DND-41 (cell line): ENCODE measurements around the gene KCNH8.

ENCODE experiments used
- ATAC-seq: fragments of 200-7000 bp; cut with Tn5 transposase; 3 replicates; pipeline ENCODE4 v1.9.1; 2021; ENCODE audit warnings: low read depth; ENCODE audit not compliant: insufficient read depth
- DNase-seq: peaks from one replicate; pipeline ENCODE4 v3.0.0-alpha.2; 2020
- H2AFZ ChIP-seq: 2 replicates; pipeline ENCODE4 v1.6.0; 2012; ENCODE audit warnings: low read depth, low read length
- H3K27ac ChIP-seq: 2 replicates; pipeline ENCODE4 v1.5.1; 2012; ENCODE audit warnings: low read length, inconsistent platforms
- H3K27me3 ChIP-seq: fragments of 200-600 bp; sonication (generic); 2 replicates; pipeline ENCODE4 v1.6.0; 2012; ENCODE audit warnings: low read length, mild to moderate bottlenecking, inconsistent platforms; ENCODE audit not compliant: insufficient read depth, poor library complexity
- H3K36me3 ChIP-seq: 2 replicates; pipeline ENCODE4 v1.5.1; 2012; ENCODE audit warnings: low read length, inconsistent platforms; ENCODE audit not compliant: insufficient read depth
- H3K4me1 ChIP-seq: 2 replicates; pipeline ENCODE4 v1.5.1; 2012; ENCODE audit warnings: mild to moderate bottlenecking, low read length; ENCODE audit not compliant: insufficient read depth
- H3K4me2 ChIP-seq: 2 replicates; pipeline ENCODE4 v1.6.0; 2012; ENCODE audit warnings: mild to moderate bottlenecking, moderate library complexity, low read length, inconsistent platforms; ENCODE audit not compliant: insufficient read depth
- H3K4me3 ChIP-seq, 2 experiments: fragments of 200-600 bp in 1 of 2; shearing (Covaris generic) in 1 of 2; 2 replicates each; pipeline ENCODE4 v1.5.1; 2012 to 2016; ENCODE audit warnings: inconsistent platforms in 2 of 2, low read length in 2 of 2, mild to moderate bottlenecking in 2 of 2, low read depth in 1 of 2, moderate library complexity in 1 of 2
- H3K79me2 ChIP-seq: 2 replicates; pipeline ENCODE4 v1.6.0; 2012; ENCODE audit warnings: low read length, inconsistent platforms; ENCODE audit not compliant: insufficient read depth
- H3K9ac ChIP-seq: 2 replicates; pipeline ENCODE4 v1.6.0; 2012; ENCODE audit warnings: low read depth, mild to moderate bottlenecking, inconsistent platforms, low read length, moderate library complexity
- H3K9me3 ChIP-seq: 2 replicates; pipeline ENCODE4 v1.5.1; 2012; ENCODE audit warnings: low read length, moderate library complexity, mild to moderate bottlenecking, inconsistent platforms; ENCODE audit not compliant: insufficient read depth, severe bottlenecking
- H4K20me1 ChIP-seq: 2 replicates; pipeline ENCODE4 v1.6.0; 2012; ENCODE audit warnings: low read length; ENCODE audit not compliant: insufficient read depth
- CTCF ChIP-seq: IDR thresholded peaks from 2 replicates; pipeline ENCODE4 v1.5.1; 2012; ENCODE audit warnings: borderline replicate concordance, low read length, moderate library complexity, mild to moderate bottlenecking; ENCODE audit not compliant: poor library complexity, severe bottlenecking; ENCODE audit errors: extremely low read depth
- EZH2 ChIP-seq: IDR thresholded peaks from 3 replicates; pipeline ENCODE4 v1.6.1; 2012; ENCODE audit warnings: borderline replicate concordance, low read depth, mild to moderate bottlenecking, moderate library complexity, low read length, inconsistent platforms; ENCODE audit not compliant: severe bottlenecking

The KCNH8 gene

DNA sequence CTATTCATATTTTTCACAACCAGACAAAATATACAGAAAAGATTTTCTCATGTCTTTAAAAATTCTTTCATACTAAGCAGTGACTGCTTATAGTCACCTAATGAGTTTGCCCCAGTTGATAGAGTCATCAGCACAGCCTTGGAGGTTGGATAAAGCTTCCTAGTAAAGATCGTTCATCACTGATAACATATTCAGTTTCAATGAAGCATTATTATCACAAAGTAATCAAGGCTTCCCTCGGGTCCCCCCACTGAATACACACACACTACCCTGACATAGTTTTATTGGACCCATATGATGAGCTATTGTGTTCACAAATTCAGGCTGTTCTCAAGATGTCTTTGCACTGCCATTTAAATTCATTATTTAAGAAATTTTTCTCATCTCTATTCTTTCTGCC is 297.8 kb downstream of the KCNH8 start:
- no peak overlapping the region for H3K27ac ChIP-seq
- H3K9me3 ChIP-seq, result no peaks in the 10 kb centered on the region
- H3K4me1 ChIP-seq, result no peaks in the 10 kb centered on the region
- H4K20me1 ChIP-seq, result no peaks in the 10 kb centered on the region
- no peak overlapping the region for H3K4me3 ChIP-seq
- no peak overlapping the region for H3K9ac ChIP-seq
- H3K4me2 ChIP-seq, result no peak overlapping the region
- H3K27me3 ChIP-seq, result no peaks in the 10 kb centered on the region
- no peaks in the 10 kb centered on the region for H3K79me2 ChIP-seq
- ATAC-seq (no peak), DNase-seq (no peak)
- H2AFZ ChIP-seq, result no peak overlapping the region
- no peaks in the 10 kb centered on the region for H3K36me3 ChIP-seq
- no peak for TF ChIP-seq EZH2
- no peak for TF ChIP-seq CTCF

- no peaks in the 10 kb centered on the region for H3K9me3 ChIP-seq
- no peak overlapping the region for H3K27ac ChIP-seq
- no peak overlapping the region for H2AFZ ChIP-seq
- H4K20me1 ChIP-seq, result no peaks in the 10 kb centered on the region
- ATAC-seq (no peak), DNase-seq (no peak)
- H3K36me3 ChIP-seq, result no peaks in the 10 kb centered on the region
- no peak overlapping the region for H3K4me3 ChIP-seq
- no peak overlapping the region for H3K4me2 ChIP-seq
- no peaks in the 10 kb centered on the region for H3K4me1 ChIP-seq
- H3K27me3 ChIP-seq, result no peaks in the 10 kb centered on the region
- no peaks in the 10 kb centered on the region for H3K79me2 ChIP-seq
- TF ChIP-seq CTCF (no peak), EZH2 (no peak)
- no peak overlapping the region for H3K9ac ChIP-seq
Observed at GRCh38 chr3:19446687-19447086, 298.4 kb downstream of the KCNH8 start.

DNA sequence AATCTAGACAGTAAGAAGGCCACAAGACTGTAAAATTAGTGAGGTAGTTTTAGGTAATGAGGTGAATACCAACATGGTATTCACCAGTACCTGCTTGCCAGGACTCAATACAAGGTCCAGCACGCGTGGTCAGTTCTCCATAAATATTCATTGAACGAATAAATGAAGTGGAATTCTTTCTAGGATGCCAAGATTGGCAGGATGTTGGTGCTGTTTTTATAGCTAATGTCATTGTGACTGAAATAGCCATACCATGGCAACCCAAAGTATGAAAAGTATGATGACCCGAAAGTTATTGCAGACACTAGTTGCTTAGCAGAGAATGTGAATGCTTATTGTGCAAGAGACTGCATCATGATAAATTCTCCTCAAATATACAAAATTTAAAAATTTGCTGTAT is 307.2 kb downstream of the KCNH8 start:
- ATAC-seq, result no peak
- H3K36me3 ChIP-seq, result no peaks in the 10 kb centered on the region
- no peak overlapping the region for H3K9ac ChIP-seq
- H3K27me3 ChIP-seq, result no peaks in the 10 kb centered on the region
- H3K27ac ChIP-seq, result no peak overlapping the region
- no peak overlapping the region for H3K4me2 ChIP-seq
- no peaks in the 10 kb centered on the region for H3K79me2 ChIP-seq
- no peak for TF ChIP-seq CTCF
- no peak for DNase-seq
- no peaks in the 10 kb centered on the region for H3K4me1 ChIP-seq
- no peaks in the 10 kb centered on the region for H4K20me1 ChIP-seq
- H3K9me3 ChIP-seq, result no peaks in the 10 kb centered on the region
- no peak overlapping the region for H3K4me3 ChIP-seq
- H2AFZ ChIP-seq, result no peak overlapping the region

DNA sequence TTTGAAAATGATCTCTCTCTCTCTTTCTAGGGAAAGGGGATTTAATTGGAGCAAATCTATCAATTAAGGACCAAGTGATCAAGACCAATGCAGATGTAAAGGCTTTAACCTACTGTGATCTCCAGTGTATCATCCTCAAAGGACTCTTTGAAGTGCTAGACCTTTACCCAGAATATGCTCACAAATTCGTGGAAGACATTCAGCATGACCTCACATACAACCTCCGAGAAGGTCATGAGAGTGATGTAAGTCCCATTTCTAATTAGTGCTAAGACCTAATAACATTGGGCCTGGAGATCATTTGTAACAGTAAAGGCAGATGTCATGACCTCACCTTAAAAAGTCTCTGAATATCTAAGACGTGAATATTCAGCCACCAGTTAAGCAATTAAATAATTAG is 308.4 kb downstream of the KCNH8 start:
- Histone ChIP-seq H3K4me1 (no peaks in the 10 kb centered on the region), H3K27me3 (no peaks in the 10 kb centered on the region), H2AFZ (no peak overlapping the region), H3K27ac (no peak overlapping the region), H3K79me2 (no peaks in the 10 kb centered on the region), H3K9me3 (no peaks in the 10 kb centered on the region), H3K4me2 (no peak overlapping the region), H4K20me1 (no peaks in the 10 kb centered on the region), H3K4me3 (no peak overlapping the region), H3K36me3 (no peaks in the 10 kb centered on the region), H3K9ac (no peak overlapping the region)
- ATAC-seq (no peak), DNase-seq (no peak)
- TF ChIP-seq EZH2 (no peak), CTCF (no peak)
